ENCODE measurements around the gene ZBP1.

The ZBP1 gene

GRCh38 chr20:57618091-57618763, 2.0 kb downstream of the ZBP1 start:
- peak; percentile 62 for DNase-seq (ENCODE audit: low spot score)

DNA sequence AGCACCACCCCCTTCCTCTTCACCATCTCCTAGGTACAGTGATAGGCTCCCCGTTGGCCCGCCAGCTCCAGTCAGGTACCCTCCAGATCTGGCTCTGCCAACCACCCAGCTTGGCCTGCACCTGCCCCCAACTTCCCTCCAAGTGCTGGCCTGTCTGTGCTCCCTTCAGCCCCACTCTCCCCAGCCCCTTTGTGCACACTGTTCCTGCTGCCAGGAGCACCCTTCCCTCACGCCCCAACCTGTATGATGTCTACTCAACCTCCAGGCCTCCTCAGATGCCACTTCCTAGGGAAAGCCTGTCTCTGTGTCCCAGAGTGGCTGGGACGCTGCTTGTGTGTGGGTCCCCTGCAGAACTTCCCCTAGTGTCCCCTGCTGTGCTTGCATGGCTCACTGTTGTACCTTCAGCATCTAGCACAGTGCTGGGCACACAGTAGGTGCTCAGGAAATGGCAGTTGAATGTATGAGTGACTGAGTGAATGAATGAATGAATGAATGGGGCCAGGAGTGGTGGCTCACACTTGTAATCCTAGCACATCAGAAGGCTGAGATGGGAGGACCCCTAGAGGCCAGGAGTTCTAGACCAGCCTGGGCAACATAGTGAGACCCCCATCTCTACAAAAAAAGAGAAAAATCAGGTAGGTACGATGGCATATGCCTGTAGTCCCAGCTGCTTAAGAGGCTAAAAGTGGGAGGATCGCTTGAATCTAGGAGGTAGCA, 3.0 kb downstream of the ZBP1 start:
- DNase-seq (ENCODE audit: low spot score) = no peak

- no peak for DNase-seq (ENCODE audit: low spot score)
These were observed 3.9 kb downstream of the ZBP1 start for GRCh38 chr20:57616143-57616951.

DNA sequence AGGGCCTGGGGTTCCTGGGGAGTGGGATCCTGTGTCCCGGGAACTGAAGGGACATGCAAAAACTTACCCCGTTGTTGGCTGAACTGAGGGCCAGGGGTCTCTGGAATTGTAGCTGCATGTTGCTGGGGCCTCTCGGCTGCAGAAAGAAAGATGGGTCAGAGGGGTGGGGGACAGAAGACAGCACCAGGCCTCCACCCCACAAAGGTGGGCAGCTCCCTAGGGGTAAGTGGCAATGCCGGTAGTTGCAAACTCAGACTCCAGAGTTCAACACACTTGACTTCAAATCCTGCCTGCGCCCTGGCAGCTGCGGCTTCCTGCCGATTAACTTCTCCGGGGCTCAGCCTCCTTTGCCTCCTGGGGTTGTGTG, 4.8 kb downstream of the ZBP1 start:
- no peak for DNase-seq (ENCODE audit: low spot score)

- no peak for DNase-seq (ENCODE audit: low spot score)
These were observed 5.5 kb downstream of the ZBP1 start for GRCh38 chr20:57614490-57615444.

DNA sequence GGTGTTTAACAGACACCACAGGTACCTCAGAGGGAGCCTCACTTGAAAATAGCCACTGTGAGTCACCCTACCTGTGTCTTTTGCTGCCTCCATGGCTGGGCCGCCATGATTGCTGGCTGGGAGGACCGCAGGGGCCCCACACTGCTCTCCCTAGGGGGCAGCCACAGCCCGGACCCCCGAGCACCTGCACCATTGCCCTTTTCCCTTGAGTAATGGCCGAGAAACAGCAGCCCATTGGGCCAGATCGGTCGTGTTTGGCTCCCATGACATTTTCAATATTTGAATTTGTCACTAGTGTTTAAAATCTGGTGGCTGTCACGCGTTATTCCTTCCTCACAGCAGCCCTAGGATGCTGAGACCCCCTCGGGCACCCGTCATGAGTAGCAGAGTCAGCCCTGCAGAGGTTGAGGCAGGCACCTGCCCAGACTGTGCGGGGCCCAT, 6.7 kb downstream of the ZBP1 start:
- no peak for DNase-seq (ENCODE audit: low spot score)

GRCh38 chr20:57612916-57613315, 7.3 kb downstream of the ZBP1 start:
- no peak for DNase-seq (ENCODE audit: low spot score)

GRCh38 chr20:57612436-57612835, 7.8 kb downstream of the ZBP1 start:
- DNase-seq (ENCODE audit: low spot score) = no peak

DNA sequence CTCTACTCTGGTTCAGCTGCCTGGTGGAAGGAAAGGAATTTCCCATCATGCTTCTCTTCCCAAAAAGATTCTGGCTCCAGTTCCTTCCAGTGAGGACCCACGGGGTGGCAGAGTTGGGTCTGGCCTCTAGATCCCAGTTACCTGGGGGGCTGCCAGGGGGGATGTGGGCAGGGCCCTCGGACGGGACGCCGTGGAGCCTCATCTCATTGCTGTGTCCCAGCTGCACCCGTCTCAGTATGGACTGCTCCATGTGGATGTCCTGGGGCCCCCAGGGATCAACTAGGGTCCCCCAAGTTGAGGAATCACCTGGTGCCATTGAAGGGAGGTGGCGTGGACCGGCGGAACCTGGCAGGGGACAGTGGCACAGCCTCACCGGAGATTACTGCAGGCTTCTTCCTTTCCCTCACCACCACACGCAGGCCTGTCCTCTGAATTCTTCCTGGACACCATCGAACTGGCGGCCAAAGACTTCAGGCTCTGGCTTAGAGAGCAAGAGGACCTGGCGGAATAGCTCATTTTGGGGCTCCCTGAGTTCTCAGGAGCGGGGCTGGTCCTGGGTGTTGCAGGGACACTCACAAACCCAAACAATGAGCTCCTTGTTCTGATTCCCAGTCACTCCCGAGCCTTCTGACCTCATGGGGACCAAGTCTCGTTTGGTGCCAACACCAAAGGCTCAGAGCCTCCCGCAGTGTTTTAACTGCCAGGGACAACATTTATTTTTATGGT, 8.5 kb downstream of the ZBP1 start:
- no peak for DNase-seq (ENCODE audit: low spot score)

- no peak for DNase-seq (ENCODE audit: low spot score)
These were observed 9.8 kb downstream of the ZBP1 start for GRCh38 chr20:57610261-57610952.

GRCh38 chr20:57609842-57610167, 10.4 kb downstream of the ZBP1 start:
- no peak for DNase-seq (ENCODE audit: low spot score)

- DNase-seq (ENCODE audit: low spot score) = peak; percentile 41
These were observed 11.0 kb downstream of the ZBP1 start for GRCh38 chr20:57609086-57609841.

DNA sequence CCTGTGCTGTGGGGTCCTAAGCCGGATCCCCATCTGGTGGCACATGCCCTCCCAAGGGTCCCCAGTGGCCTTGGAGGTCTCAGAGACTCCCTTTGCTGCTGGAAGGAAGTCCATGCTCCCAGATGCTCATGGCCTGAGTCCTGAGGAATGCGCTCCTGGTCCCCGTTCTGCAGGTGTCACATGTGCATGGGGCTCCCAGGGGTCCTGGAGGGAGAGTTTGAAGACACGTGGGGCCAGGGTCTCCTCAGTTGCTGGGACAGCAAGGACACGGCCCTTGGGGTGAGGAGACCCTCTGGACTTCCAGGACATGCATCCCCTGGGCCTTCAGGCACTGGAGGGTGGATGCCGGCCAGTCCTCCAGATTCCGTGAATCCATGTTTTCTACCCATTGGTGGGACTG, 11.7 kb downstream of the ZBP1 start:
- DNase-seq (ENCODE audit: low spot score) = no peak

DNA sequence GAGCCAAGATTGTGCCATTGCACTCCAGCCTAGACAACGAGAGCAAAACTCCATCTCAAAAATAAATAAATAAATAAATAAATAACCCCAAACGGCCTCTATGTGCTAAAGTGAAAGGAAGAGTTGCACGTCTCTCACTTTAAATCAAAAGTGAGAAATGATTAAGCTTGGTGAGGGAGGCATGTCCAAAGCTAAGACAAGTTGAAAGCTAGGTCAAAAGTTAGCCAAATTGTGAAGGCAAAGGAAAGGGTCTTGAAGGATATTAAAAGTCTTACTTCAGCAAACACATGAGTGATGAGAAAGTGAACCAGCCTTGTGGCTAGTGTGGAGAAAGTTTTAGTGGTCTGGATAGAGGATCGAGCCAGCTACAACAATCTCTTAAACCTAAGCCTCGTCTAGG, 14.3 kb downstream of the ZBP1 start:
- no peak for DNase-seq (ENCODE audit: low spot score)

- DNase-seq (ENCODE audit: low spot score) = no peak
These were observed 15.2 kb downstream of the ZBP1 start for GRCh38 chr20:57605045-57605444.

- no peak for DNase-seq (ENCODE audit: low spot score)
These were observed 17.1 kb downstream of the ZBP1 start for GRCh38 chr20:57603120-57603519.

- no peak for DNase-seq (ENCODE audit: low spot score)
These were observed 18.5 kb downstream of the ZBP1 start for GRCh38 chr20:57601737-57602136.

DNA sequence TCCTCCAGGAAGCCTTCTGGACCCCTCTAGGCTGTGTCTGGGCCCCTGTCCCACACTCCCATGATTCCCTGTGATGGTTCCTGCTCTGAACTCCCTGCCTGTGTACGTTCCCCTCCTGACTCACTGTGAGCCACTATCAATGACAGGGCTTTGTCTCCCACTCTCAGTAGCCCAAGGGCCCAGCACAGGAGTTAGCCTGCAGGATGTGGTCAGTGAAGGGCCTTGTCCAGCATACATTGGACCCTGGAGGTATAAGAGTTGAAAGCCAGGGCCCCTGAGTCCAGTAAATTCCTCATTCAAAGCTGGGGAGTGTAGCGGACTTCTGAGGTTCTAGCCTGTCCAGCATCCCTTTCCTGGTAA, 19.0 kb downstream of the ZBP1 start:
- DNase-seq (ENCODE audit: low spot score) = no peak

DNA sequence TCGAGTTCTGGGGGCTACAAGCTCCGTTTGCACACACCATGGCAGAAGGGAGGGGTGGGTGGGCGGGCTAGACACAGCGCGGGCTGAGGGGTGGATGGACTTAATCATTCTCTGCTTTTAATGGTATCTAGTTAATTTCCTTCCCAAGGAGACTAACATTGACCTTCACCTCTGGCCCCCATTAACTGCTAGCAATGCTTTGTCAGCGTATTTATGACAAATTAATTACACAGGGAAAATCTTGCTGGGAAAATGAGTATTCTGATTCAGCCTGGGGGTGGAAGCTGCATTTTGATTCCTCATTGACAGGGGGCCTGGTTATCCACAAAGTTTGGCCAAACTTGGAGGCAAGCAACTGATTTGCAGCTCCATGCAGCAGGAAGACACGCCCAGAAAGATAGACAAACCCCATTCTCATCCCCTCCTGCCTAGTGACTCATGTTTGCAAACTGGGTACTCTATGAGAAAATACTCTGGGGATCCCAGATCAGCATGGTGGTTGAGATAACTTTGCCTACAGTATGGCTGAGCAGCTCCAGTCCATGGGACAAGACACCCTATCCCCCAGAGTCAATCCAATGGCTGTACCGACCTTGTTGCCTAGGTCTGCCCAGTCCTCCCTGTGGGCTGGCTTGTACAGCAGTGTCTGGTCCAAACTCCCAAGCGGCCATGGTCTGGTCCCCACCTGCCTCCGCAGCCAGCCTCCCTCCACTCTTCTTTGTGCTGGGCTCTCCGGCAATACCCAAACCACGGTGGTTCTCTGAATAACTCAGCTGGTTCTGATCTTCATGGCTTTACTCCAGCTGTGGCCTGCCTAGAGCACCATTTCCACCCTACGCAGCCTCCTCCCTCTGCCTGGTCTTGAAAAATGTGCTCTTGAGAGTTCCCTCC, 19.7 kb downstream of the ZBP1 start:
- no peak for DNase-seq (ENCODE audit: low spot score)
